GM23338 (cell line): Measurements from ENCODE around the gene MPP3.

Source experiments
- CREB1 ChIP-seq: fragments of 250-450 bp; sonication (Bioruptor Pico); IDR thresholded peaks from 2 replicates; pipeline ENCODE4 v1.5.0; 2020; ENCODE audit warnings: low read depth, mild to moderate bottlenecking, moderate library complexity
- EZH2 ChIP-seq: fragments of 200-600 bp; sonication (generic); IDR thresholded peaks from one replicate; pipeline ENCODE4 v1.8.0; 2017; ENCODE audit warnings: antibody characterized with exemption, mild to moderate bottlenecking, low read depth; ENCODE audit not compliant: unreplicated experiment
- EZH2phosphoT487 ChIP-seq: fragments of 200-600 bp; sonication (generic); IDR thresholded peaks from one replicate; pipeline ENCODE4 v1.8.1; 2018; ENCODE audit warnings: antibody characterized with exemption; ENCODE audit not compliant: unreplicated experiment
- JUNB ChIP-seq: IDR thresholded peaks from one replicate; pipeline ENCODE4 v1.6.1; 2016; ENCODE audit warnings: antibody characterized with exemption; ENCODE audit not compliant: unreplicated experiment
- POLR2AphosphoS5 ChIP-seq: IDR thresholded peaks from 2 replicates; pipeline ENCODE4 v1.6.1; 2016; ENCODE audit warnings: antibody characterized with exemption, low read depth
- TF ChIP-seq, protein P1 (sequence below), 2 experiments: fragments of 200-600 bp in 1 of 2; sonication (generic) in 1 of 2; conservative IDR thresholded peaks; 2 replicates each; pipeline versions ENCODE4 v1.5.1 to v1.6.1; 2016 to 2017; ENCODE audit warnings: antibody characterized with exemption in 2 of 2, low read depth in 2 of 2, mild to moderate bottlenecking in 2 of 2, moderate library complexity in 1 of 2

DNA sequence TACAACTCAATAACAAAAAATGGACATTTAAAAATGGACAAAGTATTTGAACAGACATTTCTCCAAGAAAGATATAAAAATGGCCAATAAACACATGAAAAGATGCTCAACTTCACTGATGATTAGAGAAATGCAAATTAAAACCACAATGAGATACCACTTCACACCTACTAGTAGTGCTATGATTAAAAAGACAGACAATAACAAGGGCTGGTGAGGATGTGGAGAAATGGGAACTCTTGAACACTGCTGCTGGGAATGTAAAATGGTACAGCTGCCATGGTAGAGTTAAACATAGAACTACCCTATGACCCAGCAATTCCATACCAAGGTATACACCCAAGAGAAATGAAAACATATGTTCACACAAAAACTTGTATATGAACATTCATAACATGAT is 27.8 kb downstream of the MPP3 start:
- TF ChIP-seq, protein P1, sequence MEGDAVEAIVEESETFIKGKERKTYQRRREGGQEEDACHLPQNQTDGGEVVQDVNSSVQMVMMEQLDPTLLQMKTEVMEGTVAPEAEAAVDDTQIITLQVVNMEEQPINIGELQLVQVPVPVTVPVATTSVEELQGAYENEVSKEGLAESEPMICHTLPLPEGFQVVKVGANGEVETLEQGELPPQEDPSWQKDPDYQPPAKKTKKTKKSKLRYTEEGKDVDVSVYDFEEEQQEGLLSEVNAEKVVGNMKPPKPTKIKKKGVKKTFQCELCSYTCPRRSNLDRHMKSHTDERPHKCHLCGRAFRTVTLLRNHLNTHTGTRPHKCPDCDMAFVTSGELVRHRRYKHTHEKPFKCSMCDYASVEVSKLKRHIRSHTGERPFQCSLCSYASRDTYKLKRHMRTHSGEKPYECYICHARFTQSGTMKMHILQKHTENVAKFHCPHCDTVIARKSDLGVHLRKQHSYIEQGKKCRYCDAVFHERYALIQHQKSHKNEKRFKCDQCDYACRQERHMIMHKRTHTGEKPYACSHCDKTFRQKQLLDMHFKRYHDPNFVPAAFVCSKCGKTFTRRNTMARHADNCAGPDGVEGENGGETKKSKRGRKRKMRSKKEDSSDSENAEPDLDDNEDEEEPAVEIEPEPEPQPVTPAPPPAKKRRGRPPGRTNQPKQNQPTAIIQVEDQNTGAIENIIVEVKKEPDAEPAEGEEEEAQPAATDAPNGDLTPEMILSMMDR (conservative IDR thresholded peaks at IDR 0.05; ENCODE audit: low read depth in 2 of 2): no peak
- TF ChIP-seq JUNB: no peak
- no peak for TF ChIP-seq POLR2AphosphoS5
- TF ChIP-seq EZH2: no peak
- TF ChIP-seq EZH2phosphoT487: no peak
- TF ChIP-seq CREB1 (CRISPR knock-in tag): no peak
